ENCODE measurements around the gene FAM50B.
A peak's percentile ranks its signal among the peaks of the same experiment; 100 is the strongest.
"Not testable (repeated sequence)": the region's sequence is repeated elsewhere in the genome, so short reads cannot be mapped to it uniquely, and the experiment has no call there.

FAM50B gene

GRCh38 chr6:3850451-3851203 lies 1.5 kb downstream of the FAM50B start:
- peak in 2 of 4 experiments; percentile 22 to 25 for DNase-seq

DNA sequence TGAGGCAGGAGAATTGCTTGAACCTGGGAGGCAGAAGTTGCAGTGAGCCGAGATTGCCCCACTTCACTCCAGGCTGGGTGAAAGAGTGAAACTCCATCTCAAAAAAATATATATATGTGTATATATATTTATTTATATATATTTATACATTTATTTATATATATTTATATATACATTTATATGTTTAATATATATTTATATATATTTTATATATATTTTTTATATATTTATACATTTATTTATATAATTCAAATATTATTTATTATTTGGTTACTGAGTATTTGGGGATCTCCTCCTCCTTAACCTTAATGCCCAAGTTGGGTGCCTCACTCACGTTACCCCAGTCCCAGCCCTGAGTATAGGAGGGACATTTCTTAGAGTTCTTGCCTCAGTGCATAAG lies 2.7 kb downstream of the FAM50B start:
- DNase-seq = no peak

DNA sequence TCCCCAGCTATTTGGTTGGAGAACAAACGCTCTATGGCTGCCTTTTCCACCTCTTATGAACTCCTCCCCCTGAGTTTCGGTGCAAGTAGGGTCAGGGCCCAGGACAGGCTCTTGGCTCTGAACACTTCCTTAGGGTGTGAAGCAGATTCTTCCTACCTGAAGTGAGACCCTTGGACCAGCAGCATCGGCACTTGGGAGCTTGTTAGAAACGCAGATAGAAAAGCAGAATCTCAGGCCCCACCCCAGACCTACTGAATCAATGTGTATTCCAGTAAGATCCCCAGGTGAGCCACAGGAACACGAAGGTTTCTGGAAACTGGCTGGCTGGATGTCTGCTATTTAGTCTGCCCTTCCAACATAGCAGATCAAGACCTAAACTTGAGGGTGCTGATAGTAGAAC lies 3.2 kb downstream of the FAM50B start:
- DNase-seq = no peak

GRCh38 chr6:3855866-3856265 lies 6.7 kb downstream of the FAM50B start:
- no peak for DNase-seq

- DNase-seq = no peak
These were observed 7.4 kb downstream of the FAM50B start for GRCh38 chr6:3856576-3856975.

- no peak for DNase-seq
These were observed 8.6 kb downstream of the FAM50B start for GRCh38 chr6:3857468-3858456.

DNA sequence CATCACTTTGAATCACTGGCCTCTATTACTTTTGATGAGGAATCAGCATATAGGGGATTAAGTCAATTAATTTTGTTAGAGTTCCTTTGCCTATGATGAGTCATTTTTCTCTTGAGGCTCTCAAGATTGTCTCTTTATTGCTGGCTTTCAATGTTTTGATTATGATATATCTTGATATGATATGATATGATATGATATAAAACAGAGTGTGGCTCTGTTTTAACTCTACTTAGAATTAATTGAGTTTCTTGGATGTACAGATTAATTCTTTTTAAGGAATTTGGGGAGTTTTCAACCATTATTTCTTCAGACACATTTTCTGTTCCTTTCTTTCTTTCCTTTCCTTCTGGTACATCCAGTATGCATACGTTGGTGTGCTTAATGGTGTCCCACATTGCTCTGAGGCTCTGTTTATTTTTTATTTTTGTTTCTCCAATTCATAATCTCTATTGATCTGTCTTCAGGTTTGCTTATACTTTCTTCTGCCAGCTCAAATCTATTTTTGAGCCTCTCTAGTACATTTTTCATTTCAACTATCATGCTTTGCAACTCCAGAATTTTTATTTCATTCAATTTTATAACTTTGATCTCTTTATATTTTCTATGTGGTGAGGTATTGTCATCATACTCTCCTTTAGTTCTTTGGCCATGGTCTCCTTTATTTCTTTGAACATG lies 10.8 kb downstream of the FAM50B start:
- no peak for DNase-seq

DNA sequence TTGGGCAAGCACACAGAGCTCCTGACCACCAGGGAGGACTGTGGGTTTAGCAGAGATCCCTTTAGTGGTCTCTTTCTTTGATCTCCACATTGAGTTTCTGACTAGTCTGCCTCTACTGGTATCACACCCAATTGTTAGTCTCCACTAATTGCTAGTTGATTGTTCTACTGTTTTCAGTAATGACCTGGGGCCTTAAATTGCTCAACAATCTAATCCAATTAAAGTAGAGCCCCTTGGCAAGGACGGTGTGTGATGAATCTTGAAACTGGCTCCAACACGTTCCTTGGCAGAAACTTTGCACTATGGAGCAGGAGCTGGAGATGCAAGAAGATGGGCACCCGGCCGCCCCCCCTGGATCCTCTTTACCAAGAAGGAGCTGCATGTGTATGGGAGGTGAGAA lies 12.3 kb downstream of the FAM50B start:
- DNase-seq = no peak

DNA sequence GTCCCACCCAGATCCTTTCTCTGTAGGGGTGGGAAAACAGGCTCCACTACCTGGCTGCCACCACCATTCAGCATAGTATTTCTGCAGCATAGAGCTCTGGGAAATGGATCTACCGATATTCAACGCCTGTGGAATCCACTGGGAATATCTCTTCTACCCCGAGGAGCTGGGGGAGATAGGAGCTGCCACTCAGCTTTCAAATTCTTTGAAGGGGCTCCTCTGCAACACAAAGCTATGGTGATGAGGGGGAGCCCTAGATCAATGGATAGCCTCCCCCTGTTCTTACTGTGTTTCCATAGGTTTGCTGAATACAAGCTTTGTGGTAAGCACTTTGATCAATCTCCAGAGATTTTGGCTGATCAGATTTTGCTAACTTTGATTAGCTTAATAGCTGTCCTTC lies 12.9 kb downstream of the FAM50B start:
- DNase-seq = no peak

DNA sequence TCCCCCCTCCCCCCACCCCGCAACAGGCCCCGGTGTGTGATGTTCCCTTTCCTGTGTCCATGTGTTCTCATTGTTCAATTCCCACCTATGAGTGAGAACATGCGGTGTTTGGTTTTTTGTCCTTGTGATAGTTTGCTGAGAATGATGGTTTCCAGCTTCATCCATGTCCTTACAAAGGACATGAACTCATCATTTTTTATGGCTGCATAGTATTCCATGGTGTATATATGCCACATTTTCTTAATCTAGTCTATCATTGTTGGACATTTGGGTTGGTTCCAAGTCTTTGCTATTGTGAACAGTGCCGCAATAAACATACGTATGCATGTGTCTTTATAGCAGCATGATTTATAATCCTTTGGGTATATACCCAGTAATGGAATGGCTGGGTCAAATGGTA lies 14.1 kb downstream of the FAM50B start:
- not testable (repeated sequence) for DNase-seq

- no peak for DNase-seq
These were observed 16.3 kb downstream of the FAM50B start for GRCh38 chr6:3865463-3865862.

- DNase-seq = no peak
These were observed 18.7 kb downstream of the FAM50B start for GRCh38 chr6:3867641-3868502.

- DNase-seq = no peak
These were observed 19.4 kb downstream of the FAM50B start for GRCh38 chr6:3868544-3868943.

GRCh38 chr6:3869284-3869631 lies 20.1 kb downstream of the FAM50B start:
- no peak for DNase-seq

GRCh38 chr6:3869632-3870527 lies 20.7 kb downstream of the FAM50B start:
- DNase-seq = peak in 1 of 4 experiments; percentile 7

DNA sequence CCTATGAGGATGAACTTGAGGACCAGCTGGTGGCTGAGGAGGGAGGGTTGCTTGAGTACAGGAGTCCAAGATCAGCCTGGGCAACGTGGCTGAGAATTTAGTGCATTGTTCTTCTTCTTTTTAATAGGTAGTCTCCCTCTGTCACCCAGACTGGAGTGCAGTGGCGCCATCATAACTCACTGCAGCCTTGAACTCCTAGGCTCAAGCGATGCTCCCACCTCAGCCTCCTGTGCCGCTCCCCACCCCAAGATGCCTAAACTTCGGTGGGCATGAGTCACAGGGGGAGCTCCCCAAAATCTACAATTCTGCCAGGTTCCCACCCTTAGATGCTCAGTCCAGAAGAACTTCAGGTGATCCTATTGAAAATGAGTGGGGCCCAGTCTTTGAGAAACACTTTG lies 21.4 kb downstream of the FAM50B start:
- DNase-seq = no peak

- no peak for DNase-seq
These were observed 22.3 kb downstream of the FAM50B start for GRCh38 chr6:3871515-3871914.

- no peak for DNase-seq
These were observed 22.8 kb downstream of the FAM50B start for GRCh38 chr6:3871939-3872338.

GRCh38 chr6:3872370-3872854 lies 23.2 kb downstream of the FAM50B start:
- DNase-seq = no peak

DNA sequence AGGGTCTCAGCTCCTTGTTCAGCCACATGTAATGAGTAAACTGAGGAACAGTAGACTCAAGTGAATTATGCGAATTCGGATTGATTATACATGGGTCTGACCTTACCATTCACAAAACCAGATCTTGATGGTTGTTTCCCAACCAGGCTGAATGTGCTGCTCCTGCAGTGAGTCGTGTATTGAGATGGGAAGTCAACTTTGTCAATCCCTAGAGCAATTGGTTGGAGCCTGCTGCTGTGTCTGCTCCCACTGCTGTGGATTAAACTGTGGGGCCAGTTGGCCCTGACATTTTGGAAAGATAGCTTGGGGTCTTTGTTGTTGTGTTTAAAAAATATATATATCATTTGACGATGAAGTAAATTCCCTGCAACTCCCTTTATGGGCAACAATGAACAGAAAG lies 23.9 kb downstream of the FAM50B start:
- no peak for DNase-seq

GRCh38 chr6:3874069-3874468 lies 24.9 kb downstream of the FAM50B start:
- no peak for DNase-seq

All from activated CD4-positive, CD25-positive, alpha-beta regulatory T cell (primary cell).